Thymus (tissue), 11 donors: Measurements from ENCODE around the gene ARHGAP25. TPM values are rescaled to one million over a fixed set of nuclear protein-coding genes. Genes with fewer than 3 reads are reported as not detected.

Experiments
- DNase-seq, 9 donors: peaks; one replicate each; pipeline ENCODE4 v3.0.0-alpha.2; 2013; ENCODE audit warnings: low spot score in 9 of 9, low read depth in 6 of 9, missing footprints in 1 of 9
- H3K27ac ChIP-seq, 2 donors: one replicate each; pipeline ENCODE4 v1.5.1; 2013; ENCODE audit warnings: control low read depth in 1 of 2, low read depth in 1 of 2, low read length in 1 of 2, mild to moderate bottlenecking in 1 of 2, moderate library complexity in 1 of 2
- H3K27me3 ChIP-seq, 2 donors: one replicate each; pipeline ENCODE4 v1.5.1; 2013; ENCODE audit warnings: low read length in 1 of 2; ENCODE audit not compliant: control insufficient read depth in 2 of 2, insufficient read depth in 1 of 2
- H3K36me3 ChIP-seq, 2 donors: one replicate each; pipeline ENCODE4 v1.5.1; 2013; ENCODE audit warnings: low read length in 1 of 2, mild to moderate bottlenecking in 1 of 2, moderate library complexity in 1 of 2; ENCODE audit not compliant: control insufficient read depth in 2 of 2, insufficient read depth in 2 of 2
- H3K4me1 ChIP-seq, 2 donors: one replicate each; pipeline ENCODE4 v1.5.1; 2013; ENCODE audit warnings: low read length in 2 of 2; ENCODE audit not compliant: control insufficient read depth in 2 of 2, insufficient read depth in 2 of 2
- H3K4me3 ChIP-seq, 2 donors: one replicate each; pipeline ENCODE4 v1.5.1; 2013; ENCODE audit warnings: low read length in 2 of 2, control low read depth in 1 of 2, mild to moderate bottlenecking in 1 of 2
- H3K9me3 ChIP-seq, 2 donors: one replicate each; pipeline ENCODE4 v1.5.1; 2013; ENCODE audit warnings: low read length in 1 of 2, mild to moderate bottlenecking in 1 of 2; ENCODE audit not compliant: control insufficient read depth in 2 of 2, insufficient read depth in 1 of 2
- WGBS: extraction: QIAGEN DNeasy Blood & Tissue Kit; methylation state at CpG from one replicate; pipeline ENCODE4 v1.1.7; 2013; 5-methylcytosine and 5-hydroxymethylcytosine counted together
- polyA plus RNA-seq: library from polyadenylated mRNA; stranded (reverse); fragments of 200-250 nt; gene quantifications from one replicate; pipeline ENCODE4 v1.2.3, GENCODE V29; 2013
- total RNA-seq: library from RNA; stranded (reverse); fragments of 120-200 nt; gene quantifications from one replicate; pipeline ENCODE4 v1.2.4, GENCODE V29; 2013
- donor health status: healthy.

The ARHGAP25 gene
- total and polyA plus RNA-seq, 2 donors: 31.7 to 32.2 TPM

- Histone ChIP-seq H3K4me1 (no peaks in the 10 kb centered on the region), H3K4me3 (no peak overlapping the region), H3K9me3 (peaks cover 0 to 3% of the 10 kb centered on the region in 2 donors), H3K36me3 (peaks cover 67 to 93% of the 10 kb centered on the region in 2 donors), H3K27ac (no peak overlapping the region), H3K27me3 (no peaks in the 10 kb centered on the region)
- no peak for DNase-seq
- WGBS: 93% methylated on average over 1 of the region's 1 CpG
These were observed 50.3 kb downstream of the ARHGAP25 start for GRCh38 chr2:68784915-68785314.

- no peaks in the 10 kb centered on the region for H3K4me1 ChIP-seq
- DNase-seq: no peak
- peaks cover 0 to 3% of the 10 kb centered on the region in 2 donors for H3K9me3 ChIP-seq
- no peaks in the 10 kb centered on the region for H3K27me3 ChIP-seq
- H3K4me3 ChIP-seq: no peak overlapping the region
- 85% methylated on average over 4 of the region's 4 CpGs for WGBS
- H3K27ac ChIP-seq: no peak overlapping the region
- peaks cover 69 to 91% of the 10 kb centered on the region in 2 donors for H3K36me3 ChIP-seq
These were observed 52.7 kb downstream of the ARHGAP25 start for GRCh38 chr2:68787356-68787755.

- H3K36me3 ChIP-seq: peaks cover 53 to 70% of the 10 kb centered on the region in 2 donors
- no peaks in the 10 kb centered on the region for H3K4me1 ChIP-seq
- H3K9me3 ChIP-seq: peaks cover 0 to 3% of the 10 kb centered on the region in 2 donors
- 94% methylated on average over 7 of the region's 7 CpGs for WGBS
- H3K27ac ChIP-seq: no peak overlapping the region
- no peaks in the 10 kb centered on the region for H3K27me3 ChIP-seq
- H3K4me3 ChIP-seq: no peak overlapping the region
- no peak for DNase-seq
These were observed 55.0 kb downstream of the ARHGAP25 start for GRCh38 chr2:68789603-68790002.

- peaks cover 48 to 61% of the 10 kb centered on the region in 2 donors for H3K36me3 ChIP-seq
- H3K27me3 ChIP-seq: no peaks in the 10 kb centered on the region
- H3K4me1 ChIP-seq: no peaks in the 10 kb centered on the region
- 91% methylated on average over 7 of the region's 7 CpGs for WGBS
- DNase-seq: no peak
- H3K9me3 ChIP-seq: peaks cover 0 to 3% of the 10 kb centered on the region in 2 donors
- no peak overlapping the region for H3K4me3 ChIP-seq
- H3K27ac ChIP-seq: no peak overlapping the region
These were observed 56.0 kb downstream of the ARHGAP25 start for GRCh38 chr2:68790600-68790999.

- 86% methylated on average over 1 of the region's 1 CpG for WGBS
- H3K27ac ChIP-seq: no peak overlapping the region
- H3K9me3 ChIP-seq: peaks cover 0 to 3% of the 10 kb centered on the region in 2 donors
- H3K4me3 ChIP-seq: no peak overlapping the region
- H3K4me1 ChIP-seq: peaks cover 0 to 5% of the 10 kb centered on the region in 2 donors
- no peaks in the 10 kb centered on the region for H3K27me3 ChIP-seq
- H3K36me3 ChIP-seq: peaks cover 45 to 52% of the 10 kb centered on the region in 2 donors
- no peak for DNase-seq
These were observed 57.3 kb downstream of the ARHGAP25 start for GRCh38 chr2:68791914-68792313.

- H3K27me3 ChIP-seq: no peaks in the 10 kb centered on the region
- no peak for DNase-seq
- peaks cover 45 to 53% of the 10 kb centered on the region in 2 donors for H3K36me3 ChIP-seq
- H3K4me3 ChIP-seq: no peak overlapping the region
- peaks cover 0 to 5% of the 10 kb centered on the region in 2 donors for H3K4me1 ChIP-seq
- 97% methylated on average over 4 of the region's 4 CpGs for WGBS
- H3K9me3 ChIP-seq: peaks cover 0 to 2% of the 10 kb centered on the region in 2 donors
- H3K27ac ChIP-seq: no peak overlapping the region
These were observed 58.1 kb downstream of the ARHGAP25 start for GRCh38 chr2:68792751-68793150.

- Histone ChIP-seq H3K4me3 (no peak overlapping the region), H3K36me3 (peaks cover 32 to 48% of the 10 kb centered on the region in 2 donors), H3K4me1 (peaks cover 5% of the 10 kb centered on the region in 2 donors), H3K27ac (no peak overlapping the region), H3K9me3 (no peaks in the 10 kb centered on the region), H3K27me3 (no peaks in the 10 kb centered on the region)
- WGBS: 94% methylated on average over 3 of the region's 3 CpGs
- DNase-seq: no peak
These were observed 61.8 kb downstream of the ARHGAP25 start for GRCh38 chr2:68796295-68796905.

- H3K36me3 ChIP-seq: peaks cover 28 to 44% of the 10 kb centered on the region in 2 donors
- no peak overlapping the region for H3K27ac ChIP-seq
- no peak overlapping the region for H3K4me3 ChIP-seq
- no peak for DNase-seq
- no peaks in the 10 kb centered on the region for H3K27me3 ChIP-seq
- H3K9me3 ChIP-seq: no peaks in the 10 kb centered on the region
- H3K4me1 ChIP-seq: peaks cover 5% of the 10 kb centered on the region in 2 donors
These were observed 64.0 kb downstream of the ARHGAP25 start for GRCh38 chr2:68798569-68798968.

GRCh38 chr2:68799140-68800026, 64.8 kb downstream of the ARHGAP25 start:
- H3K27me3 ChIP-seq: no peaks in the 10 kb centered on the region
- H3K36me3 ChIP-seq: peaks cover 28 to 51% of the 10 kb centered on the region in 2 donors
- WGBS: 93% methylated on average over 14 of the region's 14 CpGs
- no peaks in the 10 kb centered on the region for H3K9me3 ChIP-seq
- H3K4me1 ChIP-seq: peaks cover 5% of the 10 kb centered on the region in 2 donors
- peak in 1 of 9 donors; percentile 13 for DNase-seq
- H3K27ac ChIP-seq: peak overlapping the region in 1 of 2 donors; percentile 54
- H3K4me3 ChIP-seq: no peak overlapping the region
